GM15510 (cell line): ENCODE measurements around the gene TOM1.

Source experiments
- POLR2A ChIP-seq: IDR thresholded peaks from 3 replicates; pipeline ENCODE4 v1.6.1; 2011; ENCODE audit warnings: borderline replicate concordance; ENCODE audit not compliant: insufficient read length; ENCODE audit errors: extremely low read depth

TOM1 gene

GRCh38 chr22:35379146-35379993 is 79.7 kb downstream of the TOM1 start:
- no peak for TF ChIP-seq POLR2A

DNA sequence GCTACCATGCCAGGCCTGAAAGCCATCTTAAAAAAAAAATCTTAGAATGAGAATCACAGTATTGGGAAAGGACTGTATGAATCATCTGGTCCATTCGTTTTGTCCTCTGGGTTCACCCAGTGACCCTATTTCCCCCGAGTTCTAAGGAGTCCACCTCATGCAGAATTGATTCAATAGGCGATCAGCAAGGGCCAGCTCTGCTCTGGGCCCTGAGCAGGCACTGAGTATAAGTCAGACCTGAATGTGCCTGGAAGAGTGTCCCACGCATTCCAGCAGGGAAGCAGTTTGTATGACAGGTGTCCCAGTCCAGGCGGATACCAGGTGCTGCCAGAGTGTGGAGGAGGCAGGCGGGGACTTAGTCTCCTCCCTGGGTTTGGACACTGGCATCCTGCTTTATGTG is 80.3 kb downstream of the TOM1 start:
- TF ChIP-seq POLR2A, result no peak

DNA sequence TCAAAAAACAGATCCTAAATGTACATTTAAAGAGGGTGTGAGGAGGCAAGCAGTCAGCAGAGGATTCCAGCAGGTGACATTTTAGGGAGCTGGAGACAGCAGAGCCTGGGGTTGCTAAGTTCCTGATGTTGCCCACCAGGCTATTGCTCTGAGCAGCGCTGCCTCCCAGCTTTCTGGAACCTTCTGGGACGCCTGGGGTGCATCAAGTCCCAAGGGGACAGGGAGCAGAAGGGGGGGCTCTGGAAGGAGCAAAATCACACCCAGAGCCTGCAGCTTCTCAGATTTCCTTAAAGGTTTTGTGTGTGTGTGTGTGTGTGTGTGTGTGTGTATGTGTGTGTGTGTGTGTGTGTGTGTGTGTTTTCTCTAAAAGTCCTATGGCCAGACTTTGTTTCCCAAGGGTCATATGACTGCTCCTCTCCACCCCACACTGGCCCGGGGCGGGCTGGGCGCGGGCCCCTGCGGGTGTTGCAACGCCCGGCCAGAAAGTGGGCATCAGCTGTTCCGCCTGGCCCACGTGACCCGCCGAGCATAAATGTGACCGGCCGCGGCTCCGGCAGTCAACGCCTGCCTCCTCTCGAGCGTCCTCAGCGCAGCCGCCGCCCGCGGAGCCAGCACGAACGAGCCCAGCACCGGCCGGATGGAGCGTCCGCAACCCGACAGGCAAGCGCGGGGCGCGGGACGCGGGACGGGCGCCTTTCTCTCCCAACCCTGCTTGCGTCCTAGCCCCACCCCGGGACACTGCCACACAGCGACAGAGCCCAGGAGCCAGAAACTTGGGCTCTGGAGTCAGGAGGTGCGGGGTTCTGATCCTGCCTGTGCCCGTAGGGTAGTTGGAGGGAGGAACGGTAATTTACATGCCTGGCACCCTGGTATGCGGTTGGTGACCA is 81.1 kb downstream of the TOM1 start, which contains the start of gene HMOX1:
HMOX1 (plus strand) TSS at position 560 of the 887 bp plus-strand sequence; CDS start at position 638, 78 bp downstream.
- peak; percentile 96 for TF ChIP-seq POLR2A

DNA sequence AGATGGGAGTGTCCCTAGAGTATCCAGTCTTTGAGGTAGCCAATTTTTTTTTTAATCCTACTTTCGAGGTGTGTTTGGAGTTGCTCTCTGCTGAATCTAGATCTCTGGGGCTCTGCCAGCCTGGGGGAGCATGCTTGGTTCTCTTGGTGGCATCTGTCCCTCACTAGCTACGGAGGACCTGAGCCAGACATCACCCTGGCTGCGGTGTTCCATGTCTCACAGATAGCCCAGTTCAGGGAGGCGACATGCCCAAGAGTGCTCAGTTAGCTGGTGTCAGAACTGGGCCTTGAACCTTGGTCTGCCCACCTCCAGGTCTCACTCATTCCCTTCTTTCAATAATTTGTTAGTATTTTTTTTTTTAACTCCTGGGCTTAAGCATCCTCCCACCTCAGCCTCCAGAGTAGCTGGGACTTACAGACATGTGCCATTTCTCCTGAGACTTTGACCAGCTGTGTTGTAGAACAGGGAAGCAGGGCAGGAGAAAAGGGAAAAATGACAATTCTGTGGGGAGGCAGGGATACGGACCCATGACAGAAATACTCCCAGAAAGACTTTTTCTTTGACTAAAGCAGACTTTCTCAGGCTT is 81.8 kb downstream of the TOM1 start:
- no peak for TF ChIP-seq POLR2A

GRCh38 chr22:35383679-35384071 is 84.0 kb downstream of the TOM1 start:
- no peak for TF ChIP-seq POLR2A

DNA sequence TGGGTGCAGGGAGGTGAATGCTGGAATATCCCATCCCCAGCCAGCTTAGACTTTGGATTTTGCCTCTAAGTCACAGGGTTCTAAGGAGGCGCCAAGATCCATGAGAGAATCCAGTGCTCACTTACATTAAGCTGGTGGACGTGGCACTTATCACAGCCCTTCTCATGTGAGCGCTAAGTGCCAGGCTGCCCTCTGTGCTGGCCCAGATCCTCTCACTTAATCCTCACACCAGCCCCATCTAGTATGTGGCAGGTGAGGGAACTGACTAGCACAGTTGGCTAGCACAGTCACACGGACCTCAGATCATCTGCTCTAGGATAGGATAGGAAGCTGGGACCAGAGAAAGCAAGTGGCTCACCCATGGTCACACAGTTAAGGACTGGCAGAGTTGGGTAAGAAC is 84.8 kb downstream of the TOM1 start:
- TF ChIP-seq POLR2A, result no peak

GRCh38 chr22:35384975-35385588 is 85.4 kb downstream of the TOM1 start:
- TF ChIP-seq POLR2A, result no peak

- TF ChIP-seq POLR2A, result no peak
These were observed 87.1 kb downstream of the TOM1 start for GRCh38 chr22:35386670-35387288.

GRCh38 chr22:35390933-35391332 is 91.2 kb downstream of the TOM1 start:
- TF ChIP-seq POLR2A, result no peak

- no peak for TF ChIP-seq POLR2A
These were observed 92.7 kb downstream of the TOM1 start for GRCh38 chr22:35392357-35392756.

GRCh38 chr22:35393116-35394010 is 93.7 kb downstream of the TOM1 start:
- TF ChIP-seq POLR2A, result no peak

DNA sequence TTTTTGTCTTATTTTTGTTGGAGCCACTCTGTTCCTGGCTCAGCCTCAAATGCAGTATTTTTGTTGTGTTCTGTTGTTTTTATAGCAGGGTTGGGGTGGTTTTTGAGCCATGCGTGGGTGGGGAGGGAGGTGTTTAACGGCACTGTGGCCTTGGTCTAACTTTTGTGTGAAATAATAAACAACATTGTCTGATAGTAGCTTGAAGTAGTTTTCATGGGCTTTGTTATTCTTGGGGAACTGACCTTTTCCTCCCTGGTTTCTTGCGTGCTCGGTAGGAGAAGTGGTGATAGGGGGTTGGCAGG is 94.3 kb downstream of the TOM1 start:
- no peak for TF ChIP-seq POLR2A

GRCh38 chr22:35394810-35395563 is 95.3 kb downstream of the TOM1 start:
- TF ChIP-seq POLR2A, result no peak
